ENCODE results near the gene GOSR1.
"Not testable (repeated sequence)": the region's sequence is repeated elsewhere in the genome, so short reads cannot be mapped to it uniquely, and the experiment has no call there.

The GOSR1 gene

GRCh38 chr17:30569531-30570175 lies 92.4 kb downstream of the GOSR1 start:
- H3K27ac ChIP-seq (ENCODE audit: low read depth, low read length); H3K27me3 ChIP-seq (ENCODE audit: control insufficient read depth, insufficient read depth, low read length); H3K4me1 ChIP-seq (ENCODE audit: control insufficient read depth, insufficient read depth, low read length); H3K4me3 ChIP-seq (ENCODE audit: low read length); H3K36me3 ChIP-seq (ENCODE audit: control insufficient read depth, insufficient read depth, low read length); H3K9ac ChIP-seq (ENCODE audit: low read length): not testable (repeated sequence)

DNA sequence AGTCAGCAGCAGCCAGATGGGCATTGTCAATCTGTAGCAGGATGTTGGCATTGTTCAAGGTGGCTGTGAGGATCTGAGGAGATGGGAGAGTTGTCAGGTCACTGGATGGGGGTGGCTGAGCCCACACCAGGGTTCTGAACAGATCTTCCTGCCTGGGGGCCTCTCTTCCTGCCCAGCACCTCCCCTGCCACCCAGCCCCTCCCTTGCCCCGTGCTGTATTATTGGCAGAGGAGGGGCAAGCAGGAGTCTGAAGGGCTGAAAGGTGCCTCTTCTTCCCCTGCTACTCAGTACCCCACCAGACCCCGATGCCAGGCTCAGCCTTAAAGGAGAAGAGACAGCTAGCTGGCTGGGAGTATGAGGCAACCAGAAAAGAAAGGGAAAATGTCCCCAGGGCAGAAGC lies 93.0 kb downstream of the GOSR1 start:
- Histone ChIP-seq H3K9ac (ENCODE audit: low read length) (no peak overlapping the region), H3K27me3 (ENCODE audit: control insufficient read depth, insufficient read depth, low read length) (peaks cover 3% of the 10 kb centered on the region), H3K4me1 (ENCODE audit: control insufficient read depth, insufficient read depth, low read length) (no peaks in the 10 kb centered on the region), H3K27ac (ENCODE audit: low read depth, low read length) (no peak overlapping the region), H3K36me3 (ENCODE audit: control insufficient read depth, insufficient read depth, low read length) (no peaks in the 10 kb centered on the region), H3K4me3 (ENCODE audit: low read length) (no peak overlapping the region)

DNA sequence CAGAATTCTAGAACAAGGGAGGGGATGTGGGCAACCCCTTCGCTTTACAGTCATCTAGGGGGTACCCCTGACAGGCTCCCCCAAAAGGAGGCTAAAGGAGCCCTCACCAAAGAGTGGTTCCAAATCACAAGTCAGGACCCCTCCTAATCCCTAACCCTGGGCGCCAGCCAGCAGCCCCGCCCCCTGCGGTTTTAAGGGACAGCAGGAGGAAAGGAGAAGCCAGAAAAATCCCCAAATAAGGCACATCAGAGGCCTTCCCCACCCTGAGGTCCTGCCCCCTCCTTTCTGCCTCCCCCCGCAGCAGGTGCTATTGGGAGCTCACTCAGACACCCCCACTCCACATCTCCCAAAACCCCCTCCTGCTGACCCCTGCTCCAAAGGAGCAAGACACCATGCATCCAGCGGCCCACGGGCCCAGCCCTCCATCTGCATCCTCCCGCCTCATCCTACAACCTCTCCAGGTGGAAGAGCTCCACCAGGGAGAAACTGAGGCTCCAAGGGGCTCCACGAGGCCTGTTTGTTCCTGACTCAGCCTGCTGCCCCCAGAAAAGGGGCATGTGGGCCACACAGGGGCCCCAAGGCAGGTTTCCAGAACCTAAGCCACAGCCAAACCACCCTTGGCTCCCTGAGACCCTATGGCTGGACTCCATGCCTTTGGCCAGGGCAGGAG lies 93.5 kb downstream of the GOSR1 start:
- Histone ChIP-seq H3K27ac (ENCODE audit: low read depth, low read length) (no peak overlapping the region), H3K4me1 (ENCODE audit: control insufficient read depth, insufficient read depth, low read length) (no peaks in the 10 kb centered on the region), H3K27me3 (ENCODE audit: control insufficient read depth, insufficient read depth, low read length) (peaks cover 3% of the 10 kb centered on the region), H3K4me3 (ENCODE audit: low read length) (no peak overlapping the region), H3K36me3 (ENCODE audit: control insufficient read depth, insufficient read depth, low read length) (no peaks in the 10 kb centered on the region), H3K9ac (ENCODE audit: low read length) (no peak overlapping the region)

DNA sequence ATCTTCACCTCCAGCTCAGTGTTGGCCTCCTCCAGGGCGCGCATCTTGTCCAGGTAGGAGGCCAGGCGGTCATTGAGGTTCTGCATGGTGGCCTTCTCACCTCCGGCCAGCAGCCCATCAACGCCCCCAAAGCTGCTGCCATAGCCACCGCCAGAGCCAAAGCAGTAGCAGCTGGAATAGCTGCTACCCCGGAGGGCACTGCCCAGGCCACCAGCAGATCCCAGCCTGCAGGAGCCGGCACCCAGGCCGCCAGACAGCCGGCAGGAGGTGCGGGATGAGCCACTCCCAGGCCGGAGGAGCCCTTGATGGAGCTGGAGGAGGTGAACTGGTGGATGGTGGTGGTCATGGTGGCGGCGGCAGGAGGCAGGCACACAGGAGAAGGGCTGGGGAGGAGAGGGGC lies 94.2 kb downstream of the GOSR1 start:
- H3K4me3 ChIP-seq (ENCODE audit: low read length); H3K27ac ChIP-seq (ENCODE audit: low read depth, low read length); H3K4me1 ChIP-seq (ENCODE audit: control insufficient read depth, insufficient read depth, low read length); H3K36me3 ChIP-seq (ENCODE audit: control insufficient read depth, insufficient read depth, low read length); H3K9ac ChIP-seq (ENCODE audit: low read length); H3K27me3 ChIP-seq (ENCODE audit: control insufficient read depth, insufficient read depth, low read length): not testable (repeated sequence)

DNA sequence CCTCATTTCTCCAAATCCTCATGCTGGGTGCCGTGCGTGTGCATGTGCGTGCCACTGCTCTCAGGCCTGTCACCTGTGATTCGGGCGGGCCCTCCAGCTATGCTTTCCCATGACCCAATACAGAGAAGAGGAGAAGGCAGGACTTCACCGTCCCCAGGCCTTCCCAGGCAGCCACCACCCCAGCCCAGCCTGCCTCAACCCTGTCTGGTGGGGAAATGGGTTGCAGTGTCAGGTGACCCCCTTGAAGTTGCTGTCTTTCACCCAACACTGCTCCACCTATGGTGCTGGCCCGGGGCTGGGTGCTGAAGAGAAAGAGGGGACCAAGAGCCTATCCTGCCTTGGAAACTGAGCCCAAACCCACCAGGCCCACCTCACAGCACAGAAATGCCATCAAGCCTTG lies 94.7 kb downstream of the GOSR1 start:
- no peak overlapping the region for H3K27ac ChIP-seq (ENCODE audit: low read depth, low read length)

DNA sequence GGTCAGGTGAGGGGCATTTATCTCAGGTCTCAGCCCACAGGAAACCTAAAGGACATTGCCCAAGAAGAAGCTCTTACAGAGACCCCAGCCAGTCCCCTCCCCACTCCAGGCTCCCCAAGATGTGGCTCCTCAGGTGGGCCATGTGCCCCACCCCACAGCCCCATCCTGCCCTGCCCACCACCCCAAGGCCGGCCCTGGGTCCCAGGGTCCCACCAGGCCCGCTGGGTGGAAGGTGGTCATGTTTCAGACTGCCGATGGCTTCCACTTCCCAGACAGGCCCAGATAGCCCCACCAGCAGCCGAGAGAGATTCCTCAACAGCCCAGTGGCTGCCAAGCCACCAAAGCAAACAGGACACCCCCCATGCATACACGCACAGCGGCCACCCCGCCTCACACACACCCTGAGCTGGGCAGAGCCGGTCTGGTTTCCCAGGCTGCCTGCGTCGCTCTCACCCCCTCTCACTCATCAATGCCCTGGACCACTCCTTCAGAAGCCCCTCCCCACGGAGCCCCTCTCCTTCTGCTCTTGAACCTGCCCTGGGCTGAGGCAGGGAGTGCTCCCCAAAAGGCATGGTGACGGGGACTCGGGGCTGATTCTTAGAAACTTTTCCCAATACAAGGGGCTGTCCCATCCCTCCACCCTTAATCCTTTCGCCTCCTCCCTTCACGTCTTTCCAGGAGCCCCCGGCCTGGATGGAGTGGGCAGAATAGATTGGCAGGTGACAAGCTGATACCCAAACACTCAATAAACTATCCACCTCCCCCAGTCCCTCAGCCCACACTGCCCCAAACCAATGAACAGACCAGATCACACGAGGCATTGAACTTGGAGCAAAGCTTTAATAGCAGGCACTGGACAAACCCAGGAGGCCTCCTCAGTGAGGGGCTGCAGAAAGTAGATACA lies 95.7 kb downstream of the GOSR1 start:
- not testable (repeated sequence) for H3K9ac ChIP-seq (ENCODE audit: low read length); H3K27ac ChIP-seq (ENCODE audit: low read depth, low read length); H3K4me3 ChIP-seq (ENCODE audit: low read length); H3K27me3 ChIP-seq (ENCODE audit: control insufficient read depth, insufficient read depth, low read length); H3K4me1 ChIP-seq (ENCODE audit: control insufficient read depth, insufficient read depth, low read length); H3K36me3 ChIP-seq (ENCODE audit: control insufficient read depth, insufficient read depth, low read length)

More for the DNA sequence above, 94.7 kb downstream of the GOSR1 start:
- no peak overlapping the region for H3K9ac ChIP-seq (ENCODE audit: low read length)
- H3K27me3 ChIP-seq (ENCODE audit: control insufficient read depth, insufficient read depth, low read length), result no peaks in the 10 kb centered on the region
- no peak overlapping the region for H3K4me3 ChIP-seq (ENCODE audit: low read length)
- H3K36me3 ChIP-seq (ENCODE audit: control insufficient read depth, insufficient read depth, low read length), result no peaks in the 10 kb centered on the region
- H3K4me1 ChIP-seq (ENCODE audit: control insufficient read depth, insufficient read depth, low read length), result no peaks in the 10 kb centered on the region

DNA sequence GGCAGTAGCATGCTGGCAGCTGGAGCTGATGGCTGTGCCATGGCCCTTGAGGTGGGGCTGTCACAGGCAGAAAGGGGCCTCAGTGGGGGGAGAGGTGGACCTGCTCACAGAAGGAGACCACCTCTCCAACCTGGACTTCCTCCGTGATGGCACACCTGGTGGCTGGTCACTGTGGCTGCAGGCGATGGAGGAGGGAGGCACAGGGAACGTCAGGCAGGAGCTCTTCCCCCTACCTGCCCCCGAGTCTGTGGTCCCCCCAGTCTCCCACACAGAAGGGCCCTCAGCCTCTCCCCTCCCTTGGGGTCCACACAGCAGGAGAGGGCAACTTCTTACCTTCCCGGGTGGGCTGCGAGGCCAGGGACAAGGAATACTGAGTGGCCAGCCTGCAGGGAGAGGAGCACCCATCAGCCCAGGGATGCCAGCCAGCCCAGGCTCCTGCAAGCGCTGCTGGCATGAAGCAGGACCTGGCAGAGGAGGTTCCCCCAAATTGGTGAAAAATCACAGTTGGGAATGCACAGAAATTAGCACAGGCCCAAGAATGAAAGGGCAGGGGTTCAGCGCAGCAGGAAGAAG lies 96.5 kb downstream of the GOSR1 start:
- no peak overlapping the region for H3K4me3 ChIP-seq (ENCODE audit: low read length)
- H3K27ac ChIP-seq (ENCODE audit: low read depth, low read length), result no peak overlapping the region
- H3K36me3 ChIP-seq (ENCODE audit: control insufficient read depth, insufficient read depth, low read length), result no peaks in the 10 kb centered on the region
- H3K27me3 ChIP-seq (ENCODE audit: control insufficient read depth, insufficient read depth, low read length), result no peaks in the 10 kb centered on the region
- no peaks in the 10 kb centered on the region for H3K4me1 ChIP-seq (ENCODE audit: control insufficient read depth, insufficient read depth, low read length)
- H3K9ac ChIP-seq (ENCODE audit: low read length), result no peak overlapping the region

DNA sequence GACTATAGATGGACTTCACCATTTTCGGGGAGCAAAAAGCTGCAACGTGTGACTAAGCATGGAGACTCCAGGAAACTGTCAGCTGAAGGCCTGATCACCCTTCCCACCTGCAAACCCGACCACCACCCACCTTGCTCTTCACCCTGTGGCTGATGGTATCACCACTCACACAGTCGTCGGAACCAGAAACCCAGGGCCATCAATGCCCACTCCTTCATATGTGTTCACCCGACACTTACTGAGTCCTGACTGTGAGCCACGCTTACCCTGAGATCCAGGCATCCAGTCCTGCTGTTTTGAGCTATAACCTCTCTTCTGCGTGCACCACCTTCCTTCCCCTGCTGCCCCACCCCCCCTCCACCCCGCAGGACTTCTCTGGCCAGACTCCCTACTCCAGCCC lies 97.1 kb downstream of the GOSR1 start:
- not testable (repeated sequence) for H3K27ac ChIP-seq (ENCODE audit: low read depth, low read length); H3K27me3 ChIP-seq (ENCODE audit: control insufficient read depth, insufficient read depth, low read length); H3K4me1 ChIP-seq (ENCODE audit: control insufficient read depth, insufficient read depth, low read length); H3K9ac ChIP-seq (ENCODE audit: low read length); H3K4me3 ChIP-seq (ENCODE audit: low read length); H3K36me3 ChIP-seq (ENCODE audit: control insufficient read depth, insufficient read depth, low read length)

DNA sequence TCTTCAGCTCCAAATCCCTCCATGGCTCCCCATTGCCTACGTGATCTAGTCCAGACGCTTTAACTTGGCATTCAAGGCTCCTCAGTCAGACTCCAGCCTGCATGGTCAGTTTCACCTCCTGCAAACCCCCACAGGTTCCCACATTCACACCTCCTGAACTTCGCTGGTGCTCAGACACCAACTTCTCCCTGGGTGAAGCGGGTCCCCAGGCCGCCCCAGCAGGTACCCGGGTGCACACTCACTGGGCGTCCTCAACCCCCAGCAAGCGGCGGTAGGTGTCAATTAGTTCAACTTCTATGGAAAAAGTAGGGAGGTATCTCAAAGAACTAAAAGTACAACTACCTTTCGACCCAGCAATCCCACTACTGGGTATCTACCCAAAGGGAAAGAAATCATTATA lies 97.6 kb downstream of the GOSR1 start:
- H3K27me3 ChIP-seq (ENCODE audit: control insufficient read depth, insufficient read depth, low read length); H3K9ac ChIP-seq (ENCODE audit: low read length); H3K4me1 ChIP-seq (ENCODE audit: control insufficient read depth, insufficient read depth, low read length); H3K4me3 ChIP-seq (ENCODE audit: low read length); H3K36me3 ChIP-seq (ENCODE audit: control insufficient read depth, insufficient read depth, low read length); H3K27ac ChIP-seq (ENCODE audit: low read depth, low read length): not testable (repeated sequence)

DNA sequence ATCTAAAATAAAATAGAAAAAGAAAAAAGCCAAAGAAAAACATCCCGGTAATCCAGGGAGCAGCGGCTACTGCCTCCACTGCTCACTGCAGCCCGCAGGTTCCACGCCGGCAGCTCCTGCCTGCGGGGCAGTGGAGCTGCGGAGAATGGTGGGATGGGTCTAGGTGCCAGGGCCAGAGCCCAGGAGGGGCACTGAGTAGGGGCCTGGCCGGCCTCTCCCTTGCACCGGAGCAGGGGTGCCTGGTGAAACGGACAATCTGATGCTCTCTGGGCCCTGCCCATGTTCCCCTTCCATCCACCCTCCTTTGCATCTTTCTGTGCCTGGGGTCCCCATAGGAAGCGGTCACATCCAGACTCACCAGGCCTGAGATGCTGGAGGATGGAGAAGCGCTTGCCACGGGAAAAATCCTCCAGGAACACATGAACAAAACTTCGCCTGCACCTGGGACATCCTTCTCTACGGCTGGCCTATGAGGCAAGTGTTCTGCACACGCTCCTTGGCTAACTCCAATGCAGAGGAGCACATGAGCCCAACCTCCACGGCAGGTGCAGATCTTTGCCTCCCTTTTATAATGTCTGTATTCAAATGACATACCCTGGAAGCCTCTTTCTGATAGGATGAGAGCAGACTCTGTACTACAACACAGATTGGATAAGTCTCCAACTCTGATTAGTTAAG lies 98.6 kb downstream of the GOSR1 start:
- H3K27me3 ChIP-seq (ENCODE audit: control insufficient read depth, insufficient read depth, low read length); H3K9ac ChIP-seq (ENCODE audit: low read length); H3K36me3 ChIP-seq (ENCODE audit: control insufficient read depth, insufficient read depth, low read length); H3K4me1 ChIP-seq (ENCODE audit: control insufficient read depth, insufficient read depth, low read length); H3K4me3 ChIP-seq (ENCODE audit: low read length); H3K27ac ChIP-seq (ENCODE audit: low read depth, low read length): not testable (repeated sequence)

DNA sequence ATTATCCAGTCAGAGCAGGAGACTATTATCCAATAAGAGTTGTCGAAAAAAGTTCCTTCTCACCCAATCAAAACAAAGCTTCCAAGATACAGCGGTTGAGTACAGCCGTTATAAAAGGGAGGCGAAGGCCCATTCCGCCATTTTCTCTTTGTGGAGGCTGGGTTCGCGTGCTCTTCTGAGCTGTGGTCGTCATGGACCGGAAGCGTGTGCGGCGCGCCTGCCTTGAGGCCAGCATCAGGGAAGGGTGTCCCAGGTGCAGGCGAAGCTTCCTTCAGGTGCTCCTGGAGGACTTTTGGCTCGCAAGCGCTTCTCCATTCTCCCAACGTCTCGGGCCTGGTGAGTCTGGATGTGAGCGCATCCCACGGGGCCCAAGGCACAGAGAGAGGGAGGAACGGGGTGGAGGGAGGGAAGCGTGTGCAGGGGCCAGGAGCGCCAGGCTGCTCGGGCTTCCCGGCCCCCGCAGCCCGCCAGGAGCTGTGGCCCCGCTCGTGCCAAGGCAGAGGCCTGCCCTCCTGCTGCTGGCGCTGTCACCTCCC lies 99.2 kb downstream of the GOSR1 start:
- no peak overlapping the region for H3K4me3 ChIP-seq (ENCODE audit: low read length)
- no peaks in the 10 kb centered on the region for H3K36me3 ChIP-seq (ENCODE audit: control insufficient read depth, insufficient read depth, low read length)

More for the DNA sequence above, 99.2 kb downstream of the GOSR1 start:
- Histone ChIP-seq H3K9ac (ENCODE audit: low read length) (no peak overlapping the region), H3K27ac (ENCODE audit: low read depth, low read length) (no peak overlapping the region), H3K4me1 (ENCODE audit: control insufficient read depth, insufficient read depth, low read length) (no peaks in the 10 kb centered on the region), H3K27me3 (ENCODE audit: control insufficient read depth, insufficient read depth, low read length) (no peaks in the 10 kb centered on the region)
